ENCODE data around the gene PPP2R3B. TPM values are rescaled to one million over a fixed set of nuclear protein-coding genes. Genes with fewer than 3 reads are reported as not detected.

Gene PPP2R3B
- total and polyA plus RNA-seq, 2 of the 4 experiments (the other 2 are of a cell fraction) = 13.2 to 13.3 TPM

GRCh38 chrX:291411-291901 lies 95.3 kb downstream of the PPP2R3B start:
- H3K18ac ChIP-seq (ENCODE audit: low read depth, low read length) = no peak overlapping the region
- H3K27me3 ChIP-seq (ENCODE audit: control insufficient read depth, insufficient read depth, low read length) = no peaks in the 10 kb centered on the region
- H4K5ac ChIP-seq (ENCODE audit: low read depth, low read length) = no peak overlapping the region
- no peaks in the 10 kb centered on the region for H3K4me1 ChIP-seq (ENCODE audit: control insufficient read depth, insufficient read depth, low read length)
- no peak overlapping the region for H4K8ac ChIP-seq (ENCODE audit: low read depth in 2 of 2, low read length in 2 of 2)
- no peak overlapping the region for H2AK9ac ChIP-seq (replicated peaks; ENCODE audit: low read depth, low read length, poor library complexity)
- whole genome bisulfite sequencing, 2 experiments (ENCODE audit: extremely low coverage in 2 of 2, insufficient read length in 1 of 2) = 100% methylated on average over 4 of the region's 29 CpGs; no CpG with 5 or more reads in 1 of the 2 experiments
- ChIA-PET CTCF (no interaction called here), POLR2A (ENCODE audit: unreplicated experiment) (no interaction called here)
- H4K91ac ChIP-seq (ENCODE audit: insufficient read depth, low read depth, low read length) = no peak overlapping the region
- H4K20me1 ChIP-seq (ENCODE audit: insufficient read depth, low read length) = no peaks in the 10 kb centered on the region
- H2BK5ac ChIP-seq (ENCODE audit: low read depth, low read length, poor library complexity, severe bottlenecking) = no peak overlapping the region
- no peak overlapping the region for H3K4me2 ChIP-seq (ENCODE audit: low read depth, low read length)
- H3K23ac ChIP-seq (ENCODE audit: low read depth, low read length) = no peak overlapping the region
- H2BK20ac ChIP-seq (ENCODE audit: low read depth, low read length) = no peak overlapping the region
- no peak overlapping the region for H2AFZ ChIP-seq (replicated peaks; ENCODE audit: low read length, poor library complexity)
- intact Hi-C loops (cut with micrococcal nuclease) (no loop called here), in situ Hi-C loops (cut with MboI; ENCODE audit: low sequenced_read_pairs) (no loop called here), dilution Hi-C loops (cut with HindIII; ENCODE audit: low sequenced_read_pairs, unreplicated experiment) (no loop called here)
- peaks cover 3 to 9% of the 10 kb centered on the region in 2 experiments; a peak in 2 of 4 replicates for H3K79me1 ChIP-seq (ENCODE audit: low read depth in 1 of 2, low read length in 2 of 2)
- no peak overlapping the region for H3K56ac ChIP-seq (ENCODE audit: extremely low read depth, insufficient read depth, low read length)
- no TSS peak for BruUV-seq (replicated peaks)
- no peak overlapping the region for H3K14ac ChIP-seq (replicated peaks; ENCODE audit: low read depth, low read length)
- no peaks in the 10 kb centered on the region for H3K9me1 ChIP-seq (ENCODE audit: insufficient read depth, low read length)
- no peak overlapping the region for H2BK120ac ChIP-seq (ENCODE audit: low read depth, low read length)
- TF ChIP-seq RFX5 (IDR thresholded peaks at IDR 0.05; ENCODE audit: low read depth, low read length) (no peak), BHLHE40 (IDR thresholded peaks at IDR 0.05; ENCODE audit: low read depth, low read length) (no peak), ELK1 (IDR thresholded peaks at IDR 0.05; ENCODE audit: borderline replicate concordance, low read depth, low read length) (no peak), CHD1 (IDR thresholded peaks at IDR 0.05; ENCODE audit: low read depth, low read length) (no peak), MXI1 (IDR thresholded peaks at IDR 0.05; ENCODE audit: borderline replicate concordance, low read depth, low read length) (no peak), SMC3 (IDR thresholded peaks at IDR 0.05; ENCODE audit: low read depth, low read length) (no peak), CTCF (conservative IDR thresholded peaks at IDR 0.05; ENCODE audit: low read depth, low read length) (no peak), NFE2L2 (IDR thresholded peaks at IDR 0.05; ENCODE audit: low read depth, low read length) (no peak), CEBPB (IDR thresholded peaks at IDR 0.05; ENCODE audit: low read depth, low read length) (no peak), RAD21 (IDR thresholded peaks at IDR 0.05; ENCODE audit: low read length) (no peak), FOS (IDR thresholded peaks at IDR 0.05; ENCODE audit: low read depth, low read length) (no peak), POLR2A (IDR thresholded peaks at IDR 0.05; ENCODE audit: low read depth, low read length) (no peak), RCOR1 (IDR thresholded peaks at IDR 0.05; ENCODE audit: insufficient replicate concordance, low read length) (no peak), MAZ (IDR thresholded peaks at IDR 0.05; ENCODE audit: borderline replicate concordance, low read depth, low read length) (no peak), USF2 (IDR thresholded peaks at IDR 0.05; ENCODE audit: low read depth, low read length) (no peak), MAFK (IDR thresholded peaks at IDR 0.05; ENCODE audit: low read depth, low read length) (no peak)
- H3K4ac ChIP-seq (ENCODE audit: low read depth, low read length) = no peak overlapping the region
- H3K9ac ChIP-seq (ENCODE audit: low read depth, low read length) = no peak overlapping the region
- no peak overlapping the region for H3K27ac ChIP-seq (ENCODE audit: insufficient read depth, low read length)
- H3K36me3 ChIP-seq (ENCODE audit: control insufficient read depth, insufficient read depth, low read length) = peaks cover 50% of the 10 kb centered on the region
- no peak overlapping the region for H2BK15ac ChIP-seq (ENCODE audit: low read depth, low read length)
- no peak overlapping the region for H2AK5ac ChIP-seq (ENCODE audit: low read depth, low read length)
- H3K9me3 ChIP-seq (ENCODE audit: control insufficient read depth, insufficient read depth, low read length) = 0 out of 2 replicates have a peak, but pooled peaks cover 3% of the 10 kb centered on the region
- H3K4me3 ChIP-seq (ENCODE audit: insufficient read depth, low read depth, low read length) = no peak overlapping the region
- ATAC-seq (ENCODE audit: low read depth) = no peak
- no peak for DNase-seq
